ENCODE data around the gene SLC22A7. TPM values are rescaled to one million over a fixed set of nuclear protein-coding genes. Genes with fewer than 3 reads are reported as not detected.

SLC22A7 gene
- polyA plus RNA-seq, 1 donor (not counting 4 experiments of a cell fraction or from before 2014, with no cell fraction given), result not detected

- no peak overlapping the region for H2AFZ ChIP-seq (ENCODE audit: control insufficient read depth, low read length)
- H3K27me3 ChIP-seq (ENCODE audit: control insufficient read depth, extremely low read depth, insufficient read depth, low read length), result peaks cover 38% of the 10 kb centered on the region
- H3K9me1 ChIP-seq (ENCODE audit: control insufficient read depth, extremely low read depth, insufficient read depth, low read length), result no peaks in the 10 kb centered on the region
- H3K27ac ChIP-seq (ENCODE audit: control insufficient read depth, insufficient read depth, low read length), result no peak overlapping the region
- no peak overlapping the region for H3K4me2 ChIP-seq (ENCODE audit: control insufficient read depth, extremely low read depth, insufficient read depth, low read depth, low read length)
- dilution Hi-C loops (cut with MboI; ENCODE audit: extremely low pct_ligation_motif_present, low sequenced_read_pairs), result no loop called here
- no peaks in the 10 kb centered on the region for H3K79me2 ChIP-seq (ENCODE audit: control insufficient read depth, insufficient read depth, low read length)
- no peak overlapping the region for H3K9ac ChIP-seq (ENCODE audit: control insufficient read depth, extremely low read depth, insufficient read depth, low read length)
- H3K9me3 ChIP-seq (ENCODE audit: control insufficient read depth, low read depth, low read length), result no peaks in the 10 kb centered on the region
- DNase-seq (ENCODE audit: low read depth, low spot score) (no peak), FAIRE-seq (no peak)
- no peak overlapping the region for H3K4me3 ChIP-seq (ENCODE audit: control insufficient read depth in 2 of 3, extremely low read depth in 1 of 3, insufficient read depth in 2 of 3, low read depth in 1 of 3, low read length in 3 of 3)
- H3K4me1 ChIP-seq (ENCODE audit: control insufficient read depth, extremely low read depth, insufficient read depth, low read length), result no peaks in the 10 kb centered on the region
- H4K20me1 ChIP-seq (ENCODE audit: control insufficient read depth, extremely low read depth, insufficient read depth, low read length), result no peaks in the 10 kb centered on the region
- no peak for TF ChIP-seq CTCF (optimal IDR thresholded peaks at IDR 0.05 in 1 of 3, IDR thresholded peaks at IDR 0.05 in 1 of 3, conservative IDR thresholded peaks at IDR 0.05 in 1 of 3; ENCODE audit: extremely low read depth in 1 of 3, insufficient read depth in 2 of 3, low read length in 3 of 3)
- TF ChIP-seq EZH2 (IDR thresholded peaks at IDR 0.05; ENCODE audit: low read length), result no peak
- no peaks in the 10 kb centered on the region for H3K36me3 ChIP-seq (ENCODE audit: control insufficient read depth in 2 of 2, extremely low read depth in 1 of 2, insufficient read depth in 2 of 2, low read length in 2 of 2)
These were observed 1.6 kb downstream of the SLC22A7 start for GRCh38 chr6:43299338-43300293.

GRCh38 chr6:43301081-43301870 lies 3.2 kb downstream of the SLC22A7 start:
- Histone ChIP-seq H3K4me1 (ENCODE audit: control insufficient read depth, extremely low read depth, insufficient read depth, low read length) (no peaks in the 10 kb centered on the region), H3K9me3 (ENCODE audit: control insufficient read depth, low read depth, low read length) (no peaks in the 10 kb centered on the region), H3K9me1 (ENCODE audit: control insufficient read depth, extremely low read depth, insufficient read depth, low read length) (no peaks in the 10 kb centered on the region), H3K27me3 (ENCODE audit: control insufficient read depth, extremely low read depth, insufficient read depth, low read length) (peaks cover 38% of the 10 kb centered on the region), H3K27ac (ENCODE audit: control insufficient read depth, insufficient read depth, low read length) (no peak overlapping the region), H3K79me2 (ENCODE audit: control insufficient read depth, insufficient read depth, low read length) (no peaks in the 10 kb centered on the region), H3K36me3 (ENCODE audit: control insufficient read depth in 2 of 2, extremely low read depth in 1 of 2, insufficient read depth in 2 of 2, low read length in 2 of 2) (no peaks in the 10 kb centered on the region), H4K20me1 (ENCODE audit: control insufficient read depth, extremely low read depth, insufficient read depth, low read length) (no peaks in the 10 kb centered on the region), H2AFZ (ENCODE audit: control insufficient read depth, low read length) (no peak overlapping the region), H3K4me3 (ENCODE audit: control insufficient read depth in 2 of 3, extremely low read depth in 1 of 3, insufficient read depth in 2 of 3, low read depth in 1 of 3, low read length in 3 of 3) (no peak overlapping the region), H3K4me2 (ENCODE audit: control insufficient read depth, extremely low read depth, insufficient read depth, low read depth, low read length) (no peak overlapping the region), H3K9ac (ENCODE audit: control insufficient read depth, extremely low read depth, insufficient read depth, low read length) (no peak overlapping the region)
- dilution Hi-C loops (cut with MboI; ENCODE audit: extremely low pct_ligation_motif_present, low sequenced_read_pairs), result no loop called here
- DNase-seq (ENCODE audit: low read depth, low spot score) (no peak), FAIRE-seq (no peak)
- TF ChIP-seq EZH2 (IDR thresholded peaks at IDR 0.05; ENCODE audit: low read length) (no peak), CTCF (optimal IDR thresholded peaks at IDR 0.05 in 1 of 3, IDR thresholded peaks at IDR 0.05 in 1 of 3, conservative IDR thresholded peaks at IDR 0.05 in 1 of 3; ENCODE audit: extremely low read depth in 1 of 3, insufficient read depth in 2 of 3, low read length in 3 of 3) (no peak)
